Transverse colon (tissue), 4 donors: ENCODE measurements around the gene PPP6R1. TPM values are rescaled to one million over a fixed set of nuclear protein-coding genes. Genes with fewer than 3 reads are reported as not detected.

Experiments used
- DNase-seq: peaks from one replicate; pipeline ENCODE4 v3.0.0-alpha.2; 2019
- H3K27ac ChIP-seq, 4 donors: fragments of 200-600 bp; sonication (generic); 2 replicates each; pipeline ENCODE4 v1.5.1; 2016 to 2018; ENCODE audit warnings: inconsistent platforms in 4 of 4
- H3K27me3 ChIP-seq: fragments of 200-600 bp; sonication (generic); 2 replicates; pipeline ENCODE4 v1.5.1; 2017; ENCODE audit warnings: inconsistent platforms
- H3K36me3 ChIP-seq, 4 donors: fragments of 200-600 bp; sonication (generic); 2 replicates each; pipeline ENCODE4 v1.5.1; 2017 to 2019; ENCODE audit warnings: inconsistent platforms in 4 of 4
- H3K4me1 ChIP-seq, 4 donors: fragments of 200-600 bp; sonication (generic); 2 replicates each; pipeline ENCODE4 v1.5.1; 2017 to 2020; ENCODE audit warnings: inconsistent platforms in 4 of 4
- H3K4me3 ChIP-seq, 4 donors: fragments of 200-600 bp; sonication (generic); 1 replicate in 1 of 4; 2 replicates in 3 of 4; pipeline versions ENCODE4 v1.5.1 to v1.6.1; 2017 to 2019; ENCODE audit warnings: inconsistent platforms in 4 of 4
- H3K9me3 ChIP-seq, 2 donors: fragments of 200-600 bp; sonication (generic); 2 replicates each; pipeline ENCODE4 v1.5.1; 2017 to 2019; ENCODE audit warnings: inconsistent platforms in 2 of 2
- CTCF ChIP-seq, 5 experiments: fragments of 200-600 bp in 3 of 5; fragments of 450-650 bp in 2 of 5; sonication (generic) in 3 of 5; IDR thresholded peaks; 1 replicate in 2 of 5; 2 replicates in 3 of 5; pipeline ENCODE4 v1.5.1; 2016 to 2017; ENCODE audit warnings: antibody characterized with exemption in 5 of 5, inconsistent platforms in 3 of 5, mild to moderate bottlenecking in 2 of 5, moderate library complexity in 1 of 5
- EP300 ChIP-seq: sonication (generic); formaldehyde crosslinking; IDR thresholded peaks from one replicate; pipeline ENCODE4 v1.6.1; 2017; ENCODE audit warnings: antibody characterized with exemption, low read depth
- POLR2A ChIP-seq: fragments of 450-650 bp; IDR thresholded peaks from one replicate; pipeline ENCODE4 v1.6.1; 2016; ENCODE audit warnings: antibody characterized with exemption, mild to moderate bottlenecking, moderate library complexity
- POLR2AphosphoS5 ChIP-seq, 3 donors: sonication (generic); formaldehyde crosslinking; IDR thresholded peaks; one replicate each; pipeline ENCODE4 v1.6.1; 2016; ENCODE audit warnings: antibody characterized with exemption in 3 of 3
- WGBS, 2 donors: methylation state at CpG; one replicate each; pipeline ENCODE4 v1.1.5; 2018; ENCODE audit warnings: low coverage in 1 of 2; 5-methylcytosine and 5-hydroxymethylcytosine counted together
- in situ Hi-C, 4 donors: fragments of 200-750 bp; cut with MboI; loops; one replicate each; pipeline versions ENCODE4 v1.15.0 to v1.15.1; 2017; ENCODE audit warnings: low sequenced_read_pairs in 3 of 4, low pct_ligation_motif_present in 1 of 4, low pct_unique_long_range_greater_than_20kb in 1 of 4
- intact Hi-C: fragments of 100-400 bp; cut with DNase I; formaldehyde crosslinking; loops from one replicate; pipeline ENCODE4 v1.15.1; 2023; ENCODE audit warnings: low total_unique reads
- total RNA-seq, 4 donors: library from RNA; depleted of rRNA; stranded (reverse); fragments of >200 nt; gene quantifications; one replicate each; pipeline ENCODE4 v1.1.0, GENCODE V29; 2016

PPP6R1 gene
- total RNA-seq, 4 donors from 2014 or later: 51.3 to 91.5 (median 60.7) TPM

GRCh38 chr19:55272142-55272541 is 13.3 kb upstream of the PPP6R1 start:
- 94 to 100% methylated on average over 1 to 18 of the region's 18 CpGs for WGBS, 2 donors
- Histone ChIP-seq H3K27ac (no peak overlapping the region), H3K27me3 (no peaks in the 10 kb centered on the region), H3K9me3 (no peaks in the 10 kb centered on the region), H3K36me3 (peaks cover 0 to 14% (median 2%) of the 10 kb centered on the region in 4 donors), H3K4me1 (peaks cover 0 to 7% (median 0%) of the 10 kb centered on the region in 4 donors), H3K4me3 (no peak overlapping the region)
- in situ Hi-C loops: no loop called here
- no peak for TF ChIP-seq POLR2AphosphoS5 (IDR thresholded peaks at IDR 0.05)
- intact Hi-C loops: loop anchor here (5.0 kb wide), 1 partner anchor 1150 kb away; no protein-coding TSS in a partner anchor
- DNase-seq: no peak

DNA sequence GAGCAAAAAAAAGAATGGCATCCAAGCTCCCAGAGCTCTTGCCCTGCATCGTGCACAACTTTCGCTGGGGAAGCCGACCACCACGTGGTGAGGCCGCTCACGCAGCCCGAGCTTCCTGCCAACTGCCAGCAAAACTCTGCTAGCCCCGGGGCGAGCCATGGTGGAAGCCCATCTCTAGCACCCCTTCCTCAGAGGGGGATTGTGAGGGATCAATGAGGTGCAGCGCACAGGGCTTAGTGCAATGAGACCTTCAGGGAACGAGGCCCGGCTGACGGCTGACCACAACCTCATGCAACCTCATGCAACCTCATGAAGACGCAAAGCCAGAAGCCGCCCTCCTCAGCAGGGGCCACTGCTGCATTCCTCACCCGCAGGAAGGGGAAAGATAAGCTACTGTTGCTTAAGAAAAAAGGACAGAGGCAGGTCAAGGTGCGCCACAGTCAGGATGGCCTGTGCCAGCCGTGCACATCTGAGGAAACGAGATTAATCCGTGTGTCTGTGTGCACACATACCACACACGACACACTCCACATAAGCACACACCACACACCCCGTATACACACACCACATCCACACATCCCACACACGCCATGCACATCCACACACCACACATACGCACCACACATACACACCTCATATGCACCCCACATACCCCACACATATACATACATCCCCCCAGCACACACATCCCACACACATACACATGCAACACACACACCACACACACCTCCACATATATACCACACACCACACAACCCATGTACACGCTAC is 11.5 kb upstream of the PPP6R1 start:
- intact Hi-C loops (loop anchor here (5.0 kb wide), 1 partner anchor 1148 kb away; no protein-coding TSS in a partner anchor), in situ Hi-C loops (no loop called here)
- Histone ChIP-seq H3K27me3 (no peaks in the 10 kb centered on the region), H3K36me3 (peaks cover 0 to 14% (median 2%) of the 10 kb centered on the region in 4 donors), H3K4me3 (no peak overlapping the region), H3K4me1 (no peaks in the 10 kb centered on the region), H3K27ac (no peak overlapping the region), H3K9me3 (no peaks in the 10 kb centered on the region)
- DNase-seq: no peak
- TF ChIP-seq CTCF (IDR thresholded peaks at IDR 0.05): no peak
- TF ChIP-seq POLR2AphosphoS5 (IDR thresholded peaks at IDR 0.05): no peak
- TF ChIP-seq EP300: no peak
- TF ChIP-seq POLR2A: no peak
- 93 to 94% methylated on average over 3 to 25 of the region's 25 CpGs for WGBS, 2 donors

DNA sequence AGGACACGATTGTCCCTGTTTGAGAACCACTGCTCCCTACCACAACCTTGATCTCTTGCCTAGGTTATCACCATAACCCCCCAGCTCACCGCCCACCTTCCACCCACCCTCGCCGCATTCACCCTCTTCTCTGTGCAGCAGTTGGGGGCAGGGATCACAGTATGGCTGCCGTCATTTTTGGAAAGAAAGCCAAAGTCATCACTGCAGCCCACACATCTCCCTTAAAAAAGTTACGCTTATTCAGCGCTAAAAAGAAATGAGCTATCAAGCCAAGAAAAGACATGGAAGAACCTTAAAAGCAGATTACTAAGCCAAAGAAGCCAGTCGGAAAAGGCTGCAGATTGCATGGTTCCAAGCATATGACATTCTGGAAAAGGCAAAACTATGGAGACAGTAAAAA is 10.5 kb upstream of the PPP6R1 start:
- 96 to 97% methylated on average over 8 of the region's 8 CpGs for WGBS, 2 donors
- intact Hi-C loops: no loop called here
- Histone ChIP-seq H3K36me3 (peaks cover 0 to 14% (median 2%) of the 10 kb centered on the region in 4 donors), H3K27me3 (no peaks in the 10 kb centered on the region), H3K4me3 (no peak overlapping the region), H3K27ac (no peak overlapping the region), H3K9me3 (no peaks in the 10 kb centered on the region), H3K4me1 (no peaks in the 10 kb centered on the region)
- in situ Hi-C loops: no loop called here
- DNase-seq: no peak
- TF ChIP-seq POLR2A: no peak
- TF ChIP-seq CTCF (IDR thresholded peaks at IDR 0.05): no peak
- no peak for TF ChIP-seq EP300
- TF ChIP-seq POLR2AphosphoS5 (IDR thresholded peaks at IDR 0.05): no peak

DNA sequence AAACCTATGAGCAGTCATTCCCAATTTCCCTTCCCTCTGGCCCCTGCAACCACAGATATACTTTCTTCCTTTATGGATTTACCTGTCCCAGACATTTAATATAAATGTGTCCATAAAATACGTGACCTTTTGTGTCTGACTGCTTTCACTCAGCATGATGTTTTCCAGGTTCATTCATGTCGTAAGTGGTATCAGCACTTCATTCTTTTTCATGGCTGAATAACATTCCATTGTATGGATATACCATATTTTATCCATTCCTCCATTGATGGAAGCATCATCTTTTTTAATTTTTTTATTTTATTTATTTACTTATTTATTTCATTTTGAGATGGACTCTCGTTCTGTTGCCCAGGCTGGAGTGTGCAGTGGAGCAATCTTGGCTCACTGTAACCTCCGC is 8.0 kb upstream of the PPP6R1 start:
- TF ChIP-seq POLR2AphosphoS5 (IDR thresholded peaks at IDR 0.05) (no peak), EP300 (no peak), CTCF (IDR thresholded peaks at IDR 0.05) (no peak), POLR2A (no peak)

More for the DNA sequence above, 8.0 kb upstream of the PPP6R1 start:
- no peak overlapping the region for H3K4me3 ChIP-seq
- in situ Hi-C loops (no loop called here), intact Hi-C loops (no loop called here)
- DNase-seq: no peak
- H3K36me3 ChIP-seq: no peaks in the 10 kb centered on the region
- 96 to 98% methylated on average over 4 of the region's 4 CpGs for WGBS, 2 donors
- H3K4me1 ChIP-seq: no peaks in the 10 kb centered on the region
- H3K27me3 ChIP-seq: no peaks in the 10 kb centered on the region
- no peak overlapping the region for H3K27ac ChIP-seq
- H3K9me3 ChIP-seq: no peaks in the 10 kb centered on the region
